ENCODE measurements around the gene TMEM143. TPM values are rescaled to one million over a fixed set of nuclear protein-coding genes. Genes with fewer than 3 reads are reported as not detected.

TMEM143 gene
- total RNA-seq, 1 donor from 2014 or later: 11.9 TPM

- H3K4me3 Mint-ChIP-seq (ENCODE audit: unreplicated experiment): no peak overlapping the region
- TF ChIP-seq, protein P1, sequence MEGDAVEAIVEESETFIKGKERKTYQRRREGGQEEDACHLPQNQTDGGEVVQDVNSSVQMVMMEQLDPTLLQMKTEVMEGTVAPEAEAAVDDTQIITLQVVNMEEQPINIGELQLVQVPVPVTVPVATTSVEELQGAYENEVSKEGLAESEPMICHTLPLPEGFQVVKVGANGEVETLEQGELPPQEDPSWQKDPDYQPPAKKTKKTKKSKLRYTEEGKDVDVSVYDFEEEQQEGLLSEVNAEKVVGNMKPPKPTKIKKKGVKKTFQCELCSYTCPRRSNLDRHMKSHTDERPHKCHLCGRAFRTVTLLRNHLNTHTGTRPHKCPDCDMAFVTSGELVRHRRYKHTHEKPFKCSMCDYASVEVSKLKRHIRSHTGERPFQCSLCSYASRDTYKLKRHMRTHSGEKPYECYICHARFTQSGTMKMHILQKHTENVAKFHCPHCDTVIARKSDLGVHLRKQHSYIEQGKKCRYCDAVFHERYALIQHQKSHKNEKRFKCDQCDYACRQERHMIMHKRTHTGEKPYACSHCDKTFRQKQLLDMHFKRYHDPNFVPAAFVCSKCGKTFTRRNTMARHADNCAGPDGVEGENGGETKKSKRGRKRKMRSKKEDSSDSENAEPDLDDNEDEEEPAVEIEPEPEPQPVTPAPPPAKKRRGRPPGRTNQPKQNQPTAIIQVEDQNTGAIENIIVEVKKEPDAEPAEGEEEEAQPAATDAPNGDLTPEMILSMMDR (IDR thresholded peaks at IDR 0.05; ENCODE audit: partially characterized antibody, unreplicated experiment): no peak
These were observed 18.5 kb upstream of the TMEM143 start for GRCh38 chr19:48382286-48382685.

DNA sequence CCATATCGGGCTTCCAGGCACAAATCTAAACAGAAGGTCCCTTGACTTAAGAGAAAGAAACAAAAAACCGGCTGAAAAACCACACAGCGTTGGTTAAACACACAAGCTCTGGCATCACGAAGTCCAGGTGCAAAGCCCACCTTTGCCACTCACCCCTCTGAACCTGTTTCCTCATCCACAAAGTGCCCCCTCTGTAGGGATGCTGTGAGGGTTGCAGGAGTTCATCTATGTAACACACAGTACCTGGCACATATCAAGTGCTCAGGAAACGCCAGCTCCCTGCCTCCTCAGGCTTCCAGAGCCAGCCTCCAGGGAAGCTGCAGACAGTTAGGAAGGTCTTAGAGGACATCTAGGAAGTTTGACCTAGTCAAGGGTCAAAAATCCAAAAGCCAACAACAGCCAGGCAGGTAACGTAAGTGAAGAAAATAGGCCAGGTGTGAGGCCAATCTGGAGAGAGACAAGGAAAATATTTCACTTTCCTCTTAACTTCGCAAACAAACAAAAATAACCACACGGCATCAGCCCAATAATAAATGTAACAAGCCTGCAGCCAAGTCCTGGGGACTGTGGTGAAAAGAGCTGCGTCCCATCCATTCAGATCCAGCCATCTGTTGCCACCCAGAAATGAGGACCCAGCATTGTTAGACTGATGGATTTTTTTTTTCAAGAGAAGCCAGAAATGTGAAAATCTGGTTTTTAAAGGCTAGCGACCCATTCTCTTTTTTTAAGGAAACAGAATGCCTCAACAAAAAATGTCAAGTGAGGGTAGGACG is 17.6 kb upstream of the TMEM143 start:
- TF ChIP-seq, protein P1 (IDR thresholded peaks at IDR 0.05; ENCODE audit: partially characterized antibody, unreplicated experiment): no peak
- Mint-ChIP-seq H3K9me3 (ENCODE audit: unreplicated experiment) (no peaks in the 10 kb centered on the region), H3K27ac (ENCODE audit: unreplicated experiment) (no peak overlapping the region), H3K27me3 (ENCODE audit: unreplicated experiment) (peaks cover 5% of the 10 kb centered on the region), H3K4me1 (ENCODE audit: low read depth, unreplicated experiment) (peaks cover 7% of the 10 kb centered on the region), H3K4me3 (ENCODE audit: unreplicated experiment) (no peak overlapping the region), H3K36me3 (ENCODE audit: unreplicated experiment) (peaks cover 3% of the 10 kb centered on the region)
- no peak for DNase-seq

More at GRCh38 chr19:48382286-48382685, 18.5 kb upstream of the TMEM143 start:
- Mint-ChIP-seq H3K9me3 (ENCODE audit: unreplicated experiment) (no peaks in the 10 kb centered on the region), H3K27me3 (ENCODE audit: unreplicated experiment) (peaks cover 5% of the 10 kb centered on the region), H3K4me1 (ENCODE audit: low read depth, unreplicated experiment) (peaks cover 7% of the 10 kb centered on the region), H3K36me3 (ENCODE audit: unreplicated experiment) (peaks cover 3% of the 10 kb centered on the region), H3K27ac (ENCODE audit: unreplicated experiment) (no peak overlapping the region)
- DNase-seq: no peak

DNA sequence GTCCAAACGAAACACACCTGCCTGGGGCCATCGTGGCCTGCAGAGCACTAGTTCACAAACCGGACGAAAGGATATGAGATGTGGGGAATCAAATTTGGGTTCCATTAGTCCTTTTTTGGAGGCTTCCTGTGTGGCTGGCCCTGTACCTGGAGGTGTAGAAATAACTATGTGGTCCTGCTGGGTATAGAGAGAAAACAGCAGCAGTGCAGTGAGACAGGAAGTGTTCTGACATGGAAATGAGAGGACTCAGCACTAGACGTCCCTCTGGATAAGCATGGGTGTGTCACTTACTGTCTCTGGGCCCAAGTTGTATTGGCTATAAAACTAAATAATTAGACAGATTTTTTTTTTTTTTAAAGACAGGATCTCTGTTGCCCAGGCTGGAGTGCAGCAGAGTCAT is 15.3 kb upstream of the TMEM143 start:
- TF ChIP-seq, protein P1 (IDR thresholded peaks at IDR 0.05; ENCODE audit: partially characterized antibody, unreplicated experiment): no peak
- Mint-ChIP-seq H3K27ac (ENCODE audit: unreplicated experiment) (peak overlapping the region; percentile 38), H3K9me3 (ENCODE audit: unreplicated experiment) (no peaks in the 10 kb centered on the region), H3K36me3 (ENCODE audit: unreplicated experiment) (no peaks in the 10 kb centered on the region), H3K4me3 (ENCODE audit: unreplicated experiment) (no peak overlapping the region), H3K27me3 (ENCODE audit: unreplicated experiment) (peaks cover 3% of the 10 kb centered on the region), H3K4me1 (ENCODE audit: low read depth, unreplicated experiment) (peaks cover 4% of the 10 kb centered on the region)
- no peak for DNase-seq

DNA sequence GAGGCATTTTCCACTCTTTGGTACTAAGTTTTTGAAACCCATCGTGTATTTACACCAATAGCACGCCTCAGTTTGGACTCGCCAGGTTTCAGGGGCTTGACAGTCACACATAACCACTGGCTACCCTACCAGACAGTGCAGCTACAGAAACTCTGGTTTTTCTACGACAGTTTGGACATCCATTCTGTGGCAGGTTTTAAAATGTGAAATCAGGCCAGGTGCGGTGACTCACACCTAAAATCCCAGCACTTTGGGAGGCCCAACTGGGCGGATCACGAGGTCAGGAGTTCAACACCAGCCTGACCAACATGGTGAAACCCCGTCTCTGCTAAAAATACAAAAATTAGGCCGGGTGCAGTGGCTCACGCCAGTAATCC is 14.4 kb upstream of the TMEM143 start:
- H3K27me3 Mint-ChIP-seq (ENCODE audit: unreplicated experiment): peaks cover 2% of the 10 kb centered on the region
- peaks cover 2% of the 10 kb centered on the region for H3K4me1 Mint-ChIP-seq (ENCODE audit: low read depth, unreplicated experiment)
- no peak for DNase-seq
- no peak overlapping the region for H3K27ac Mint-ChIP-seq (ENCODE audit: unreplicated experiment)
- no peaks in the 10 kb centered on the region for H3K36me3 Mint-ChIP-seq (ENCODE audit: unreplicated experiment)
- no peak overlapping the region for H3K4me3 Mint-ChIP-seq (ENCODE audit: unreplicated experiment)
- TF ChIP-seq, protein P1 (IDR thresholded peaks at IDR 0.05; ENCODE audit: partially characterized antibody, unreplicated experiment): no peak
- H3K9me3 Mint-ChIP-seq (ENCODE audit: unreplicated experiment): no peaks in the 10 kb centered on the region

DNA sequence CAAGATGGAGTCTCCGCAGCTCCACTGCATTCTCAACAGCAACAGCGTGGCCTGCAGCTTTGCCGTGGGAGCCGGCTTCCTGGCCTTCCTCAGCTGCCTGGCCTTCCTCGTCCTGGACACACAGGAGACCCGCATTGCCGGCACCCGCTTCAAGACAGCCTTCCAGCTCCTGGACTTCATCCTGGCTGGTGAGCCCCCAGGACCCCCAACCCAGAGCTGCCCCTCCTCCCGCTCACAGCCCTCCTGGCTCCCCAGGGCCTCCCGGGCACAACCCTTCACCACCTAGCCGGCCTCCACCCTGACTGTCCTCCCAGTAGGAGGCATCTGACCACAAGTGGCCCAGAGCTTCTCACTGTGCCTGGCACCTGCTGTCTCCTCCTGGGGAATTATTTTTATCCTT is 9.8 kb upstream of the TMEM143 start:
- peaks cover 5% of the 10 kb centered on the region for H3K27me3 Mint-ChIP-seq (ENCODE audit: unreplicated experiment)
- H3K4me3 Mint-ChIP-seq (ENCODE audit: unreplicated experiment): no peak overlapping the region
- H3K27ac Mint-ChIP-seq (ENCODE audit: unreplicated experiment): no peak overlapping the region
- no peaks in the 10 kb centered on the region for H3K36me3 Mint-ChIP-seq (ENCODE audit: unreplicated experiment)
- TF ChIP-seq, protein P1 (IDR thresholded peaks at IDR 0.05; ENCODE audit: partially characterized antibody, unreplicated experiment): no peak
- DNase-seq: no peak
- H3K4me1 Mint-ChIP-seq (ENCODE audit: low read depth, unreplicated experiment): peaks cover 16% of the 10 kb centered on the region
- peaks cover 4% of the 10 kb centered on the region for H3K9me3 Mint-ChIP-seq (ENCODE audit: unreplicated experiment)

Data from glutamatergic neuron (in vitro differentiated cells).